PFSK-1 (cell line): Measurements from ENCODE around the gene NRXN3.

Experiments
- FOXP2 ChIP-seq: optimal IDR thresholded peaks from 2 replicates; pipeline ENCODE3; 2011; ENCODE audit warnings: borderline replicate concordance, control low read depth, inconsistent platforms; ENCODE audit not compliant: insufficient read depth; ENCODE audit errors: extremely low read length, extremely low read depth
- POLR2AphosphoS5 ChIP-seq: IDR thresholded peaks from 2 replicates; pipeline ENCODE4 v1.6.1; 2012; ENCODE audit warnings: low read depth, mild to moderate bottlenecking, control low read depth, low read length, moderate library complexity
- SIN3A ChIP-seq: IDR thresholded peaks from 2 replicates; pipeline ENCODE4 v1.6.1; 2012; ENCODE audit warnings: mild to moderate bottlenecking, low read length, moderate library complexity, borderline replicate concordance; ENCODE audit not compliant: insufficient read depth
- TAF1 ChIP-seq: IDR thresholded peaks from 2 replicates; pipeline ENCODE4 v1.6.1; 2012; ENCODE audit warnings: low read length, control low read depth, borderline replicate concordance; ENCODE audit not compliant: insufficient read depth
- TF ChIP-seq, protein P1 (sequence below), 2 experiments: IDR thresholded peaks; 2 replicates each; pipeline versions ENCODE4 v1.6.1 to v1.8.0; 2011 to 2012; ENCODE audit warnings: low read depth in 2 of 2, low read length in 2 of 2, control low read depth in 1 of 2, inconsistent platforms in 1 of 2, mild to moderate bottlenecking in 1 of 2, moderate library complexity in 1 of 2; ENCODE audit not compliant: insufficient read depth in 1 of 2

The NRXN3 gene

GRCh38 chr14:79586989-79587598, 1416.9 kb downstream of the NRXN3 start:
- no peak for TF ChIP-seq FOXP2
- no peak for TF ChIP-seq SIN3A

- TF ChIP-seq, protein P1, sequence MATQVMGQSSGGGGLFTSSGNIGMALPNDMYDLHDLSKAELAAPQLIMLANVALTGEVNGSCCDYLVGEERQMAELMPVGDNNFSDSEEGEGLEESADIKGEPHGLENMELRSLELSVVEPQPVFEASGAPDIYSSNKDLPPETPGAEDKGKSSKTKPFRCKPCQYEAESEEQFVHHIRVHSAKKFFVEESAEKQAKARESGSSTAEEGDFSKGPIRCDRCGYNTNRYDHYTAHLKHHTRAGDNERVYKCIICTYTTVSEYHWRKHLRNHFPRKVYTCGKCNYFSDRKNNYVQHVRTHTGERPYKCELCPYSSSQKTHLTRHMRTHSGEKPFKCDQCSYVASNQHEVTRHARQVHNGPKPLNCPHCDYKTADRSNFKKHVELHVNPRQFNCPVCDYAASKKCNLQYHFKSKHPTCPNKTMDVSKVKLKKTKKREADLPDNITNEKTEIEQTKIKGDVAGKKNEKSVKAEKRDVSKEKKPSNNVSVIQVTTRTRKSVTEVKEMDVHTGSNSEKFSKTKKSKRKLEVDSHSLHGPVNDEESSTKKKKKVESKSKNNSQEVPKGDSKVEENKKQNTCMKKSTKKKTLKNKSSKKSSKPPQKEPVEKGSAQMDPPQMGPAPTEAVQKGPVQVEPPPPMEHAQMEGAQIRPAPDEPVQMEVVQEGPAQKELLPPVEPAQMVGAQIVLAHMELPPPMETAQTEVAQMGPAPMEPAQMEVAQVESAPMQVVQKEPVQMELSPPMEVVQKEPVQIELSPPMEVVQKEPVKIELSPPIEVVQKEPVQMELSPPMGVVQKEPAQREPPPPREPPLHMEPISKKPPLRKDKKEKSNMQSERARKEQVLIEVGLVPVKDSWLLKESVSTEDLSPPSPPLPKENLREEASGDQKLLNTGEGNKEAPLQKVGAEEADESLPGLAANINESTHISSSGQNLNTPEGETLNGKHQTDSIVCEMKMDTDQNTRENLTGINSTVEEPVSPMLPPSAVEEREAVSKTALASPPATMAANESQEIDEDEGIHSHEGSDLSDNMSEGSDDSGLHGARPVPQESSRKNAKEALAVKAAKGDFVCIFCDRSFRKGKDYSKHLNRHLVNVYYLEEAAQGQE (IDR thresholded peaks at IDR 0.05; ENCODE audit: insufficient read depth in 1 of 2, low read depth in 2 of 2, low read length in 2 of 2), result no peak
- TF ChIP-seq POLR2AphosphoS5 (no peak), FOXP2 (no peak), TAF1 (no peak), SIN3A (no peak)
These were observed 1417.7 kb downstream of the NRXN3 start for GRCh38 chr14:79587875-79588274.

DNA sequence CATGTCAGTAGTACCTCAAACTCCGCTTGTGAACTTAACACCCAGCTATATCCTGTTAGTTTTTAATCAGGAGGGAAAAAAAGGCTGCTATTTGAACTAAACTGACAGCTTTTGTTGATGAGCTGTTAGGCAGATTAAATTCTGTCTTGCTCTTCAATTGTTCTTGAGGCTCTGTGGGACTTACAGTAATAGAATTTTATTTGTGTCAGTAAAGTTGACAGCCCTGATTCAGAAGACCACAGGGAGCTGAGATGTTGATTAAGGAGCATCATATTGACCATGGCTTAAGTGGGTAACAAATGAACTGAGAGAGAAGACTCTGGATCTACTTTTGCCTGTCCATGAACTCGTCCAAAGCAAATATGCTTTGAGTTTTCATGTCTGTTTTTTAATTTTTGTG, 1418.2 kb downstream of the NRXN3 start:
- TF ChIP-seq TAF1, result no peak
- TF ChIP-seq, protein P1 (IDR thresholded peaks at IDR 0.05; ENCODE audit: insufficient read depth in 1 of 2, low read depth in 2 of 2, low read length in 2 of 2), result no peak
- TF ChIP-seq FOXP2, result no peak
- TF ChIP-seq SIN3A, result no peak
- TF ChIP-seq POLR2AphosphoS5, result no peak

DNA sequence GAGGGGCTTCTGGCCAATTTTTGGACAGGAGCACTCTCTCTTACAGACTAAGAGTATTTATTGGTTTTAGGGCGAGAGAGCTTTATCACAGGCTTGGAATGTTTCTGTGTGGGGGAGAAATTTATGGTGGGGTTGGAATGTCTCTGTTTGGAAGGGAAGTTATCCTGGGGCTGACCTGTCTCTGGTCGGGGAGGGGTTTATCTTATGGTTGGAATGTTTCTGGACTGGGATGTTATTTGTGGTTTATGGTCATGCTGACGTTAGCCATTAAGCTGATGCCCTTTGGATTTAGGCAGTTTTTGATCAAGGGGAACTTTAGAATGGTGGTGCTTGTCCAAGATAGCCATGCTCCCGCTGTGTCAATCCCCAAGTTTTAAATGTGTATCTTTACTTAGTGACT, 1426.4 kb downstream of the NRXN3 start:
- TF ChIP-seq POLR2AphosphoS5, result no peak
- TF ChIP-seq, protein P1 (IDR thresholded peaks at IDR 0.05; ENCODE audit: insufficient read depth in 1 of 2, low read depth in 2 of 2, low read length in 2 of 2), result no peak
- TF ChIP-seq SIN3A, result no peak
- no peak for TF ChIP-seq FOXP2
- no peak for TF ChIP-seq TAF1

DNA sequence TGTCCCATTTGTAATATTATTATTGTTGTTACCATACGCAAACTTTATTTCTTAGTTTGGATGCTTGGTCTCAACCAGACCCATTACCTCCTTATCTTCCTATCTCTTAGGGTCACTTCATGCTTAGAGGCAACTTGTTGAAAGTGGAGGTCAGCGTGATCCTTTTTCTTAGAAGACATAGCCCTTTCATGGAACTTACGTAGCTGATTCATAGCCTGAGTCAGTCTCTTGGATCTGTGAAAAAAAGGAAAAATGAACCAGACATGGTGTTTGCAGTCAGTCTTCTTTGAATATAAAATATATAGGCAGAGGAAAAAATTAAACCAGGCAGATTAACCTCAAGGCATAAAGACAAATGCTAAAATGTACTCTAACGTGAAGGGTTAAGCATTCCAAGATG, 1427.4 kb downstream of the NRXN3 start:
- TF ChIP-seq POLR2AphosphoS5 (no peak), TAF1 (no peak), SIN3A (no peak)

DNA sequence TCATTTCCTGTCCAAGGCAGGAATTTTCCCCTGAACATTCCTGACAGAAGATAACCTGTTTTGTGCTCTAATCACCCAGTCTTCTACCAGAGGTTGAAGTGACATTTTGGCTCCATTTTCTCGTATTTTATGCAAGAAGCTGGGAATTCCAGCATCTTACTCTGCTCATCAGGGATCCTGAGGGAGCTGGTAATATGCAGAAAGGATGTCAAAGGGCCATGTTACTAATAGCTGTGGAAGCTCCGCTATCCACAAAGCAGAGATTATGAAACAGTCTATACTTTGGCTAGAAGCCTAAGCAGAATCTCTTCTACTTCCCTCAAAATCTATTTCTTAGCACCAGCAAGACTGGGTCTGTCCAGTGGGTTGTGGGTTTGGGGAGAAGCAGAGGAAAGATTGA, 1428.2 kb downstream of the NRXN3 start:
- TF ChIP-seq, protein P1 (IDR thresholded peaks at IDR 0.05; ENCODE audit: insufficient read depth in 1 of 2, low read depth in 2 of 2, low read length in 2 of 2), result no peak
- TF ChIP-seq FOXP2 (no peak), POLR2AphosphoS5 (no peak), SIN3A (no peak), TAF1 (no peak)
